Neuronal stem cell (in vitro differentiated cells): ENCODE results near the gene THSD4.

Source experiments
- DNase-seq: peaks from one replicate; pipeline ENCODE4 v3.0.0-alpha.2; 2013; ENCODE audit warnings: low spot score
- H2AFZ ChIP-seq: one replicate; pipeline ENCODE4 v1.6.1; 2013; ENCODE audit warnings: mild to moderate bottlenecking, low read length, inconsistent platforms
- H2AK5ac ChIP-seq: 2 replicates; pipeline ENCODE4 v1.6.1; 2013; ENCODE audit warnings: low read depth, mild to moderate bottlenecking, inconsistent platforms, low read length, moderate library complexity, mixed read lengths
- H2BK120ac ChIP-seq: 2 replicates; pipeline ENCODE4 v1.6.1; 2013; ENCODE audit warnings: low read depth, mild to moderate bottlenecking, inconsistent platforms, low read length, moderate library complexity, mixed read lengths
- H2BK12ac ChIP-seq: one replicate; pipeline ENCODE4 v1.6.1; 2013; ENCODE audit warnings: low read length, inconsistent platforms
- H2BK15ac ChIP-seq: 2 replicates; pipeline ENCODE4 v1.6.1; 2013; ENCODE audit warnings: mild to moderate bottlenecking, low read length, inconsistent platforms, mixed read lengths
- H2BK5ac ChIP-seq: one replicate; pipeline ENCODE4 v1.6.1; 2013; ENCODE audit warnings: inconsistent platforms, mild to moderate bottlenecking, low read length, moderate library complexity
- H3K14ac ChIP-seq: one replicate; pipeline ENCODE4 v1.6.1; 2013; ENCODE audit warnings: low read length, inconsistent platforms
- H3K18ac ChIP-seq: 2 replicates; pipeline ENCODE4 v1.6.1; 2013; ENCODE audit warnings: low read length, inconsistent platforms
- H3K23ac ChIP-seq: 2 replicates; pipeline ENCODE4 v1.6.1; 2013; ENCODE audit warnings: low read depth, mild to moderate bottlenecking, mixed read lengths, low read length, inconsistent platforms; ENCODE audit not compliant: poor library complexity
- H3K27ac ChIP-seq: replicated peaks from 3 replicates; pipeline ENCODE4 v1.5.1; 2013; ENCODE audit warnings: low read length, inconsistent platforms
- H3K27me3 ChIP-seq, 3 experiments: 2 replicates each; pipeline ENCODE4 v1.6.1; 2013; ENCODE audit warnings: low read length in 3 of 3, mild to moderate bottlenecking in 2 of 3, inconsistent platforms in 1 of 3, low read depth in 1 of 3, mixed read lengths in 1 of 3, moderate library complexity in 1 of 3; ENCODE audit not compliant: control insufficient read depth in 3 of 3, insufficient read depth in 3 of 3
- H3K36me3 ChIP-seq, 2 donors: replicated peaks in 1 of 2; 2 replicates each; pipeline ENCODE4 v1.6.1; 2013; ENCODE audit warnings: low read length in 2 of 2; ENCODE audit not compliant: control insufficient read depth in 2 of 2, insufficient read depth in 2 of 2
- H3K4ac ChIP-seq: 2 replicates; pipeline ENCODE4 v1.6.1; 2013; ENCODE audit warnings: inconsistent platforms, mild to moderate bottlenecking, low read length, moderate library complexity
- H3K4me1 ChIP-seq, 2 donors: 1 replicate in 1 of 2; 2 replicates in 1 of 2; pipeline ENCODE4 v1.6.1; 2013; ENCODE audit warnings: low read length in 2 of 2, low read depth in 1 of 2; ENCODE audit not compliant: control insufficient read depth in 2 of 2, insufficient read depth in 1 of 2
- H3K4me2 ChIP-seq: one replicate; pipeline ENCODE4 v1.6.1; 2013; ENCODE audit warnings: mild to moderate bottlenecking, low read length, inconsistent platforms; ENCODE audit not compliant: insufficient read depth, poor library complexity, severe bottlenecking
- H3K4me3 ChIP-seq, 2 donors: 2 replicates each; pipeline ENCODE4 v1.5.1; 2013; ENCODE audit warnings: low read length in 2 of 2, mild to moderate bottlenecking in 2 of 2, inconsistent platforms in 1 of 2, moderate library complexity in 1 of 2
- H3K79me1 ChIP-seq: one replicate; pipeline ENCODE4 v1.6.1; 2013; ENCODE audit warnings: low read depth, mild to moderate bottlenecking, inconsistent platforms, low read length, moderate library complexity
- H3K9ac ChIP-seq: one replicate; pipeline ENCODE4 v1.6.1; 2013; ENCODE audit warnings: mild to moderate bottlenecking, low read depth, low read length, inconsistent platforms; ENCODE audit not compliant: poor library complexity
- H3K9me3 ChIP-seq, 2 donors: replicated peaks in 1 of 2; 2 replicates each; pipeline versions ENCODE3 to v1.6.1; 2013; ENCODE audit warnings: low read length in 2 of 2, mild to moderate bottlenecking in 2 of 2, inconsistent platforms in 1 of 2, low read depth in 1 of 2, mixed read lengths in 1 of 2, moderate library complexity in 1 of 2; ENCODE audit not compliant: control insufficient read depth in 2 of 2, insufficient read depth in 1 of 2
- H4K8ac ChIP-seq: one replicate; pipeline ENCODE4 v1.6.1; 2013; ENCODE audit warnings: low read depth, mild to moderate bottlenecking, inconsistent platforms, low read length, moderate library complexity
- H4K91ac ChIP-seq: one replicate; pipeline ENCODE4 v1.6.1; 2013; ENCODE audit warnings: low read length, low read depth, mild to moderate bottlenecking, inconsistent platforms; ENCODE audit not compliant: poor library complexity
- WGBS, 2 donors: extraction: QIAGEN DNeasy Blood & Tissue Kit; methylation state at CpG; one replicate each; pipeline ENCODE4 v1.1.7; 2013; ENCODE audit warnings: missing lambda C conversion rate in 2 of 2, mixed read lengths in 1 of 2; ENCODE audit not compliant: insufficient read length in 2 of 2, insufficient replicate concordance in 1 of 2; ENCODE audit errors: extremely low coverage in 2 of 2; 5-methylcytosine and 5-hydroxymethylcytosine counted together

THSD4 gene

DNA sequence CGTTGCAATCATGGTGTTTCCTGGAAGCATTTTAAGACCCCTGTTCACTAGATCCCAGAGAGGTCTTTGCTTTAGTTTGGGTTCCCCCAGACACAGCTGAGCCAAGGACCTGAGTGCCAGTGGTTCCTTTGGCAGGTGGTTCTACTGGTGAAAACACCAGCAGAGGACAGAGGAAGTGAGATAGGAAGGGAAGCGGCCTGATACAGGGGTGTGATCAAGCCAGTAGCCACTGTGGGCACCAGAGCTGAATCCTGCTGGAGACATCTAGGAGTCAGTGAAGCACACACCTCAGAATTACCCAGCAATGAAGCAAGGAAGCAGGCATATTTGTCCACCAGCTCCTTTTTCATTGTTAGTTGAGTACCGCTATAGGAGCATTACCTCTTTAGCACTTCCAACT, 451.9 kb downstream of the THSD4 start:
- Histone ChIP-seq H3K9ac (no peak overlapping the region), H3K4me3 (no peak overlapping the region), H3K18ac (no peak overlapping the region), H3K27me3 (no peaks in the 10 kb centered on the region), H2BK12ac (no peak overlapping the region), H2BK15ac (no peak overlapping the region), H3K23ac (no peak overlapping the region), H3K4me1 (no peaks in the 10 kb centered on the region), H4K8ac (no peak overlapping the region), H2AFZ (no peak overlapping the region), H3K14ac (no peak overlapping the region), H3K27ac (no peak overlapping the region), H3K4ac (no peak overlapping the region), H2AK5ac (no peak overlapping the region), H2BK120ac (no peak overlapping the region), H3K9me3 (no peaks in the 10 kb centered on the region), H3K4me2 (no peak overlapping the region), H4K91ac (no peak overlapping the region), H2BK5ac (no peak overlapping the region), H3K36me3 (no peaks in the 10 kb centered on the region), H3K79me1 (no peaks in the 10 kb centered on the region)
- no peak for DNase-seq
- no CpG with 5 or more reads among the region's 3 CpGs for WGBS, 2 donors

- no peak overlapping the region for H3K14ac ChIP-seq
- DNase-seq: no peak
- no peak overlapping the region for H4K91ac ChIP-seq
- H3K27ac ChIP-seq: no peak overlapping the region
- no peak overlapping the region for H3K4me3 ChIP-seq
- no peak overlapping the region for H4K8ac ChIP-seq
- H2BK12ac ChIP-seq: no peak overlapping the region
- H2BK15ac ChIP-seq: no peak overlapping the region
- H3K4ac ChIP-seq: no peak overlapping the region
- peaks cover 0 to 3% of the 10 kb centered on the region in 2 donors for H3K4me1 ChIP-seq
- no peak overlapping the region for H3K23ac ChIP-seq
- H2AFZ ChIP-seq: no peak overlapping the region
- no peak overlapping the region for H3K4me2 ChIP-seq
- H3K27me3 ChIP-seq: no peaks in the 10 kb centered on the region
- no peaks in the 10 kb centered on the region for H3K79me1 ChIP-seq
- no CpG with 5 or more reads among the region's 1 CpG for whole genome bisulfite sequencing, 2 donors
- no peak overlapping the region for H2BK5ac ChIP-seq
- H3K18ac ChIP-seq: no peak overlapping the region
- H2BK120ac ChIP-seq: no peak overlapping the region
- no peaks in the 10 kb centered on the region for H3K9me3 ChIP-seq
- H3K36me3 ChIP-seq: no peaks in the 10 kb centered on the region
- no peak overlapping the region for H3K9ac ChIP-seq
- H2AK5ac ChIP-seq: no peak overlapping the region
Measured at GRCh38 chr15:71568227-71568626, 453.0 kb downstream of the THSD4 start.

DNA sequence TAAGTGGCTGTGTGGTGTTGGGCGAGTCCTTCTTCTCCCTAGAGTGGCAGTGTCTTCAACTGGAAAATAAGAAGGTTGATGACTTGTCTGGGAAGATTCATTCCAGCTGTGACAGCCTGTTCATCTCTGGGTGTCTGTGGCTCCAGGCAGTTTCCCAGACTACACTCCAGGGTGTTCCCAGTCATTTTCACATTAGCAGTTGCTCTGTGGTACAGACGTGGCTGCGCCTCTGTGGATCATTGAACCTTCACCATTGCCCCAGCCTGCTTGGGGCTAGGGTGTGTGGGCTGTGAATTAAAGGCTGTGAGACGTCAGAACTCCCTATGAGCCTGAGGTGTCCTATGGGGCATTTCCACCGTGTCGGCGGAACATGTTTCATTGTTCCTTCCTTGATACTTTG, 455.5 kb downstream of the THSD4 start:
- H3K4me1 ChIP-seq: peaks cover 0 to 3% of the 10 kb centered on the region in 2 donors
- H2BK120ac ChIP-seq: no peak overlapping the region
- no peak overlapping the region for H4K8ac ChIP-seq
- no peak overlapping the region for H3K23ac ChIP-seq
- H2AFZ ChIP-seq: no peak overlapping the region
- no peaks in the 10 kb centered on the region for H3K27me3 ChIP-seq
- H3K79me1 ChIP-seq: no peaks in the 10 kb centered on the region
- H3K14ac ChIP-seq: no peak overlapping the region
- no CpG with 5 or more reads among the region's 7 CpGs for WGBS, 2 donors
- no peaks in the 10 kb centered on the region for H3K9me3 ChIP-seq
- H3K36me3 ChIP-seq: no peaks in the 10 kb centered on the region
- no peak overlapping the region for H3K4me3 ChIP-seq
- H3K4ac ChIP-seq: no peak overlapping the region
- H3K18ac ChIP-seq: no peak overlapping the region
- H3K27ac ChIP-seq: no peak overlapping the region
- H2AK5ac ChIP-seq: no peak overlapping the region
- no peak overlapping the region for H2BK5ac ChIP-seq
- H4K91ac ChIP-seq: no peak overlapping the region
- H3K9ac ChIP-seq: no peak overlapping the region
- H2BK12ac ChIP-seq: no peak overlapping the region
- H3K4me2 ChIP-seq: no peak overlapping the region
- H2BK15ac ChIP-seq: no peak overlapping the region
- DNase-seq: no peak

GRCh38 chr15:71571641-71572040, 456.4 kb downstream of the THSD4 start:
- no peak overlapping the region for H3K14ac ChIP-seq
- no peak overlapping the region for H2BK15ac ChIP-seq
- no CpG with 5 or more reads among the region's 1 CpG for WGBS, 2 donors
- H2AK5ac ChIP-seq: no peak overlapping the region
- no peak overlapping the region for H3K4me2 ChIP-seq
- no peaks in the 10 kb centered on the region for H3K36me3 ChIP-seq
- H2BK5ac ChIP-seq: no peak overlapping the region
- H3K9ac ChIP-seq: no peak overlapping the region
- no peak overlapping the region for H3K23ac ChIP-seq
- no peak overlapping the region for H4K91ac ChIP-seq
- no peaks in the 10 kb centered on the region for H3K79me1 ChIP-seq
- H4K8ac ChIP-seq: no peak overlapping the region
- no peak for DNase-seq
- no peak overlapping the region for H3K27ac ChIP-seq
- no peaks in the 10 kb centered on the region for H3K27me3 ChIP-seq
- no peak overlapping the region for H2BK120ac ChIP-seq
- H3K4ac ChIP-seq: no peak overlapping the region
- no peak overlapping the region for H2BK12ac ChIP-seq
- no peaks in the 10 kb centered on the region for H3K9me3 ChIP-seq
- peaks cover 0 to 3% of the 10 kb centered on the region in 2 donors for H3K4me1 ChIP-seq
- H3K18ac ChIP-seq: no peak overlapping the region
- H2AFZ ChIP-seq: no peak overlapping the region
- no peak overlapping the region for H3K4me3 ChIP-seq
